ENCODE results near the gene WDR44. TPM values are rescaled to one million over a fixed set of nuclear protein-coding genes. Genes with fewer than 3 reads are reported as not detected.

WDR44 gene
- total and polyA plus RNA-seq, 12 donors, result 3.8 to 15.7 (median 13.8) TPM

DNA sequence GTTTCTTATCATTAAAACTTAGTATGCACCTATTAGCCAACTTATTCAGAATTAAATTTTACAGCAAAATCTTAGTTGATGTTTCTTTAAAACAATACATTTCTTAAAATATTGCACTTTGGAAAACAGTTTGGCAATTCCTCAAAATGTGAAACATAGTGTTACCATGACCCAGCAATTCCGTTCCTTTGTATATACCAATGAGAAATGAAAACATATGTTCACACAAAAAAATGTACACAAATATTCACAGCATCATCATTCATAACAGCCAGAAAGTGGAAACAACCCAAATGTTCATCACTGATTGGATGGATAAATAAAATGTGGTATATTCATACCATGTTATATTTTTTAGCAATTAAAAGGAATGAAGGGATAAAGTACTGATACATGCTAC, 50.2 kb downstream of the WDR44 start:
- Histone ChIP-seq H3K4me3 (no peak overlapping the region), H3K27ac (no peak overlapping the region), H3K9me3 (no peaks in the 10 kb centered on the region), H3K36me3 (peaks cover 0 to 82% (median 0%) of the 10 kb centered on the region in 9 donors), H3K4me1 (no peaks in the 10 kb centered on the region), H3K27me3 (no peaks in the 10 kb centered on the region)
- no peak for ATAC-seq
- TF ChIP-seq, protein P1, sequence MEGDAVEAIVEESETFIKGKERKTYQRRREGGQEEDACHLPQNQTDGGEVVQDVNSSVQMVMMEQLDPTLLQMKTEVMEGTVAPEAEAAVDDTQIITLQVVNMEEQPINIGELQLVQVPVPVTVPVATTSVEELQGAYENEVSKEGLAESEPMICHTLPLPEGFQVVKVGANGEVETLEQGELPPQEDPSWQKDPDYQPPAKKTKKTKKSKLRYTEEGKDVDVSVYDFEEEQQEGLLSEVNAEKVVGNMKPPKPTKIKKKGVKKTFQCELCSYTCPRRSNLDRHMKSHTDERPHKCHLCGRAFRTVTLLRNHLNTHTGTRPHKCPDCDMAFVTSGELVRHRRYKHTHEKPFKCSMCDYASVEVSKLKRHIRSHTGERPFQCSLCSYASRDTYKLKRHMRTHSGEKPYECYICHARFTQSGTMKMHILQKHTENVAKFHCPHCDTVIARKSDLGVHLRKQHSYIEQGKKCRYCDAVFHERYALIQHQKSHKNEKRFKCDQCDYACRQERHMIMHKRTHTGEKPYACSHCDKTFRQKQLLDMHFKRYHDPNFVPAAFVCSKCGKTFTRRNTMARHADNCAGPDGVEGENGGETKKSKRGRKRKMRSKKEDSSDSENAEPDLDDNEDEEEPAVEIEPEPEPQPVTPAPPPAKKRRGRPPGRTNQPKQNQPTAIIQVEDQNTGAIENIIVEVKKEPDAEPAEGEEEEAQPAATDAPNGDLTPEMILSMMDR (IDR thresholded peaks at IDR 0.05), result no peak
- DNase-seq, result no peak
- intact Hi-C loops (cut with DNase I), result no loop called here
- 94 to 100% methylated on average over 1 of the region's 1 CpG for WGBS, 2 donors

DNA sequence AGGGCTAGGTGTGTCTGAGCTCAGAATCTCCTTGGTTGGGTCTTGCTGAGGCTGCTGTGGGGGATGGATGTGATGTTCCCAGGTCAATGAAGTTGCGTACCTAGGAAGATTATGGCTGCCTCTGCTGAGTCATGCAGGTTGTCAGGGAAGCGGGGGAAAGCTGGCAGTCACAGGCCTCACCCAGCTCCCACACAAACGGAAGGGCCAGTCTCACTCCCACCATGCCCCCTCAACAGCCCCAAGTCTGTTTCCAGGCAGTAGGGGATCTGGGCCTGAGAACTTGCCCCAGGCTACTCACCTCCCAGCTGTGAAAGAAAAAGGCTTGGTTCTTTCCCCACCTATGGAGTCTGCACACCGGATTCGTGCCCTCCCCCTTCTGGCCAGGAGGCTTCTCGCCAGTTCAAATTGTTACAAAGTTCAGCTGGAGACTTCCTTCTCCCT, 72.9 kb downstream of the WDR44 start:
- TF ChIP-seq, protein P1 (IDR thresholded peaks at IDR 0.05), result no peak
- intact Hi-C loops (cut with DNase I), result no loop called here
- 77 to 79% methylated on average over 6 of the region's 6 CpGs for WGBS, 2 donors

DNA sequence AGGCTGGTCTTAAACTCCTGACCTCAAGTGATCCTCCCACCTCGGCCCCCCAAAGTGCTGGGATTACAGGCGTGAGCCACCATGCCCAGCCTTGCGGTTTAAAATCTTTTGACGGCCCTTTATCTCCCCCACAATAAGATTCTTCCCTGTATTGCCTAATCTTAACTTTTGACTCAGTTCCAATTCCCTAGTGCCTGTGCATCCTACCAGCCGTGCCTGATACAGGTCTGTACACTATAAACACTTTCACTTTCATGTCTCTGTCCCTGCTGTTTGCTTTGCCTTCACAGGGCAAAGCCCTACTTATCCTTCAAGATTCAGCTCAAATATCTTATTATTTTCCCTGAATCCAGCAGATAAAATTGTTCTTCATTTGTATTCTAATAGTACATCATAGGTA, 74.6 kb downstream of the WDR44 start:
- Histone ChIP-seq H3K27me3 (no peaks in the 10 kb centered on the region), H3K27ac (no peak overlapping the region), H3K36me3 (peaks cover 0 to 19% (median 0%) of the 10 kb centered on the region in 9 donors), H3K9me3 (no peaks in the 10 kb centered on the region), H3K4me3 (no peak overlapping the region), H3K4me1 (peaks cover 0 to 11% (median 0%) of the 10 kb centered on the region in 9 donors)
- intact Hi-C loops (cut with DNase I), result no loop called here
- whole genome bisulfite sequencing, 2 donors, result 32 to 34% methylated on average over 5 of the region's 5 CpGs
- TF ChIP-seq, protein P1 (IDR thresholded peaks at IDR 0.05), result no peak
- DNase-seq (no peak), ATAC-seq (peak in 3 of 8 donors; percentile 53 to 61 (median 54))

More for the DNA sequence above, 72.9 kb downstream of the WDR44 start:
- DNase-seq, result no peak
- H3K27me3 ChIP-seq, result no peaks in the 10 kb centered on the region
- peaks cover 0 to 10% (median 0%) of the 10 kb centered on the region in 9 donors for H3K36me3 ChIP-seq
- H3K27ac ChIP-seq, result no peak overlapping the region
- H3K4me3 ChIP-seq, result no peak overlapping the region
- no peaks in the 10 kb centered on the region for H3K9me3 ChIP-seq
- ATAC-seq, result no peak
- peaks cover 0 to 11% (median 0%) of the 10 kb centered on the region in 9 donors for H3K4me1 ChIP-seq

DNA sequence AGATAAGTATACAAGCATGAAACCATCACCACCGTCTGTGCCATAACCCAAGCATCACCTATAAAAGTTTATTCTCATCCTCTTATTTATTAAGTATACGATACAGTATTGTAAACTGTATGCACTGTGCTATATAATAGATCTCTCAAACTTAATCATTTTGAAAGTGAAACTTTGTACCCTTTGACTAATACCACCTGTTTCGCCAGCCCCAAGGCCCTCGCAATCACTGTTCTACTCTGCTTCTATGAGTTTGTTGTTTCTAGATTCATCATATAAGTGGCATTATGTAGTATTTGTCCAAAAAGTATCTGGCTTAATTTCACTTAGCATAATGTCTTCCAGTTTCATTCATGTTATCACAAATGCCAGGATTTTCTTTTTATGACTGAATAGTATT, 77.7 kb downstream of the WDR44 start:
- TF ChIP-seq, protein P1 (IDR thresholded peaks at IDR 0.05), result no peak
- Histone ChIP-seq H3K4me1 (peaks cover 0 to 11% (median 0%) of the 10 kb centered on the region in 9 donors), H3K27me3 (no peaks in the 10 kb centered on the region), H3K9me3 (no peaks in the 10 kb centered on the region), H3K36me3 (peaks cover 0 to 25% (median 0%) of the 10 kb centered on the region in 9 donors), H3K27ac (no peak overlapping the region), H3K4me3 (no peak overlapping the region)
- intact Hi-C loops (cut with DNase I), result no loop called here
- DNase-seq (no peak), ATAC-seq (no peak)
- WGBS, 2 donors, result 98 to 99% methylated on average over 4 of the region's 4 CpGs

All from heart right ventricle (tissue), 16 donors.